Chondrocyte (in vitro differentiated cells): ENCODE results near the gene PKP1. TPM values are rescaled to one million over a fixed set of nuclear protein-coding genes. Genes with fewer than 3 reads are reported as not detected.

ENCODE experiments used
- DNase-seq: peaks from one replicate; pipeline ENCODE4 v3.0.0; 2021; ENCODE audit warnings: mixed read lengths, low spot score
- H3K27ac Mint-ChIP-seq: one replicate; pipeline ENCODE4 v1.8.0; 2021; ENCODE audit warnings: mild to moderate bottlenecking, moderate library complexity, mixed read lengths; ENCODE audit not compliant: unreplicated experiment
- H3K27me3 Mint-ChIP-seq: 2 replicates; pipeline ENCODE4 v1.8.0; 2021; ENCODE audit warnings: low read depth, mixed read lengths
- H3K36me3 Mint-ChIP-seq: 2 replicates; pipeline ENCODE4 v1.8.0; 2021; ENCODE audit warnings: low read depth, mixed read lengths
- H3K4me1 Mint-ChIP-seq: 2 replicates; pipeline ENCODE4 v1.8.0; 2021; ENCODE audit warnings: low read depth, mild to moderate bottlenecking, mixed read lengths
- H3K4me3 Mint-ChIP-seq: one replicate; pipeline ENCODE4 v1.8.0; 2021; ENCODE audit warnings: mild to moderate bottlenecking, moderate library complexity, mixed read lengths; ENCODE audit not compliant: unreplicated experiment
- H3K9me3 Mint-ChIP-seq: 2 replicates; pipeline ENCODE4 v1.8.0; 2021; ENCODE audit warnings: low read depth, mixed read lengths
- total RNA-seq: library from RNA; stranded (reverse); gene quantifications from 3 replicates; pipeline ENCODE4 v1.2.1, GENCODE V29; 2021
- TF ChIP-seq, protein P1 (sequence below): fragments of 200-600 bp; sonication (generic); IDR thresholded peaks from 2 replicates; pipeline ENCODE4 v1.5.0; 2021; ENCODE audit warnings: antibody characterized with exemption, mild to moderate bottlenecking, moderate library complexity

The PKP1 gene
- total RNA-seq, 1 donor from 2014 or later: 4.0 TPM

DNA sequence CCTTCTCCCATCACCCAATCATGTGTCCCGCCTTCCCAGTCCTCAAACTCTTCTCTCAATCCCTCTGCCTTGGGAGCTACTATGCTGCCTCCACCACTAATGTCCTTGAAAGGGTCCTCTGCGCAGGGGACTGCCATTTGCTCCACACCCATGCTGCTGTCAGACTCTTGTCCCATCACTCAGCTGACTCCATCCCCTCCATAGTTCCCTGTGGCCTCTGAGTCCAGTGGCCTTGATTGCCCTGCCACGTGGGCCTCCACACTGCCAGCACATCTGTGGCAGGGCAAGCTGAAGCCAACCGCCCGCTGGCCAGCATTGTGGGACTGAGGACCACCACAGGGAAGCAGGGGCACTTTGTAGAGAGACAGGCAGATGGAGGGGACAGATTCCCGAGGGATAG is 95.5 kb downstream of the PKP1 start:
- TF ChIP-seq, protein P1, sequence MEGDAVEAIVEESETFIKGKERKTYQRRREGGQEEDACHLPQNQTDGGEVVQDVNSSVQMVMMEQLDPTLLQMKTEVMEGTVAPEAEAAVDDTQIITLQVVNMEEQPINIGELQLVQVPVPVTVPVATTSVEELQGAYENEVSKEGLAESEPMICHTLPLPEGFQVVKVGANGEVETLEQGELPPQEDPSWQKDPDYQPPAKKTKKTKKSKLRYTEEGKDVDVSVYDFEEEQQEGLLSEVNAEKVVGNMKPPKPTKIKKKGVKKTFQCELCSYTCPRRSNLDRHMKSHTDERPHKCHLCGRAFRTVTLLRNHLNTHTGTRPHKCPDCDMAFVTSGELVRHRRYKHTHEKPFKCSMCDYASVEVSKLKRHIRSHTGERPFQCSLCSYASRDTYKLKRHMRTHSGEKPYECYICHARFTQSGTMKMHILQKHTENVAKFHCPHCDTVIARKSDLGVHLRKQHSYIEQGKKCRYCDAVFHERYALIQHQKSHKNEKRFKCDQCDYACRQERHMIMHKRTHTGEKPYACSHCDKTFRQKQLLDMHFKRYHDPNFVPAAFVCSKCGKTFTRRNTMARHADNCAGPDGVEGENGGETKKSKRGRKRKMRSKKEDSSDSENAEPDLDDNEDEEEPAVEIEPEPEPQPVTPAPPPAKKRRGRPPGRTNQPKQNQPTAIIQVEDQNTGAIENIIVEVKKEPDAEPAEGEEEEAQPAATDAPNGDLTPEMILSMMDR: no peak
- no peak overlapping the region for H3K4me3 Mint-ChIP-seq
- H3K4me1 Mint-ChIP-seq: peaks cover 32% of the 10 kb centered on the region
- H3K9me3 Mint-ChIP-seq: no peaks in the 10 kb centered on the region
- no peaks in the 10 kb centered on the region for H3K27me3 Mint-ChIP-seq
- H3K36me3 Mint-ChIP-seq: no peaks in the 10 kb centered on the region
- no peak for DNase-seq
- no peak overlapping the region for H3K27ac Mint-ChIP-seq

DNA sequence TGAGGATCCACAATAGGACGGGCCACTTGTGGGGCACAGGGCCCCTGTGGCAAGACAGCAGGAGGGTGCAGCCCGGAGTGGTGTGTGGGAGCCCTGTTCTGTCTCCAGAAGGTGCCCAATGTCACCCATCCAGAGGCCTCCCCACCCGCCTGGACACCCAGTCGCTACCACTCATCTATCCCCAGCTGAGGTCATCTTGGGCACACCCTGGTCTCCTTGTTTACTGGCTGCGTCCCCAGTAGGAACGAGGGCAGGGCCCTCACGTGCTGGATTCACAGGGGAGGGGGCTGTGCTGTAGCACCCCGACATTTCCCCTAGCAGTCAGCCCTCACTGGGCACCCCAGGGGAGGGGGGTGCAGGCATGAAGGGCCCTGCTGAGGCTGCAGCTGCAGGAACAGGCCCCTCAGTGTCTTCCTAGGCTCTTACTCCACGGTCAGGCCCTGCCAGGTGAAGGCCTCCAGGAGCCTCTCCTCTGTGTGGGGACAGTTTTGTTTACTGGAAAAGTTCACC is 96.5 kb downstream of the PKP1 start:
- TF ChIP-seq, protein P1: no peak
- Mint-ChIP-seq H3K27me3 (no peaks in the 10 kb centered on the region), H3K4me1 (peaks cover 42% of the 10 kb centered on the region), H3K27ac (no peak overlapping the region), H3K36me3 (no peaks in the 10 kb centered on the region), H3K9me3 (no peaks in the 10 kb centered on the region), H3K4me3 (no peak overlapping the region)
- DNase-seq: no peak

DNA sequence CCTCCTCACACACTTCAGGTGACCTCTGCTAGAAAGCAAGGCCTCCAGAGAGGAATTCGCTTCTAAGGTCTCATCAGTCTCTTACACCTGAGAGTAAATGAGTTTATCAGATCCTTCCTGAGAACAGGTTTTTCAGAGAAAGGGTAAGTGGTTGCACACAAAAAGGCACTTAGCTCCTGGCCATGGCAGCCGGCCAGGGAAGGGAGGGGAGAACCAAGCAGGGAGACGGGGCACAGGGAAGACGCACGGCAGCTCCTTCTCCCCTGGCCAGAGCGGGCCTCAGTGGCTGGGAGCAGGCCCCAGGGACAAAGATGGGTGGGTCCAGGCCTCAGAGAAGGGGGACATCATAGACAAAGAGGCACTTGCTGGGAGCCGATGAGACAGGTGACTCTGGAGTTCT is 97.8 kb downstream of the PKP1 start:
- Mint-ChIP-seq H3K4me3 (no peak overlapping the region), H3K27ac (no peak overlapping the region), H3K9me3 (no peaks in the 10 kb centered on the region), H3K4me1 (peaks cover 46% of the 10 kb centered on the region), H3K27me3 (no peaks in the 10 kb centered on the region), H3K36me3 (no peaks in the 10 kb centered on the region)
- DNase-seq: no peak
- TF ChIP-seq, protein P1: no peak

Other genes with a start within 250 kb of the PKP1 start
- gene CACNA1S, start 171.1 kb upstream of the PKP1 start, total RNA-seq: 0.07 to 0.46 TPM (median 0.40 TPM) in 3 replicates
- 0.19 TPM in 1 of 3 replicates, not detected in the others for gene ASCL5, start 156.3 kb upstream of the PKP1 start, total RNA-seq
- 56.9 to 57.3 TPM (median 57.2 TPM) in 3 replicates for gene TMEM9, start 129.0 kb upstream of the PKP1 start, total RNA-seq
- 0.24 to 1.9 TPM (median 1.6 TPM) in 3 replicates for gene IGFN1, start 92.7 kb upstream of the PKP1 start, total RNA-seq
- gene TNNT2, start 94.2 kb downstream of the PKP1 start, total RNA-seq: 20.3 to 21.6 TPM (median 21.2 TPM) in 3 replicates
- gene LAD1, start 115.8 kb downstream of the PKP1 start, total RNA-seq: 0.17 to 0.34 TPM in 2 of 3 replicates, not detected in the other
- gene TNNI1, start 138.2 kb downstream of the PKP1 start, total RNA-seq: 8.0 to 10.0 TPM (median 8.8 TPM) in 3 replicates
- 111 to 120 TPM (median 115 TPM) in 3 replicates for gene PHLDA3, start 185.7 kb downstream of the PKP1 start, total RNA-seq
- 1.3 to 7.1 TPM (median 5.9 TPM) in 3 replicates for gene CSRP1, start 223.6 kb downstream of the PKP1 start, total RNA-seq